Measurements from ENCODE around the gene MLST8.

DNA sequence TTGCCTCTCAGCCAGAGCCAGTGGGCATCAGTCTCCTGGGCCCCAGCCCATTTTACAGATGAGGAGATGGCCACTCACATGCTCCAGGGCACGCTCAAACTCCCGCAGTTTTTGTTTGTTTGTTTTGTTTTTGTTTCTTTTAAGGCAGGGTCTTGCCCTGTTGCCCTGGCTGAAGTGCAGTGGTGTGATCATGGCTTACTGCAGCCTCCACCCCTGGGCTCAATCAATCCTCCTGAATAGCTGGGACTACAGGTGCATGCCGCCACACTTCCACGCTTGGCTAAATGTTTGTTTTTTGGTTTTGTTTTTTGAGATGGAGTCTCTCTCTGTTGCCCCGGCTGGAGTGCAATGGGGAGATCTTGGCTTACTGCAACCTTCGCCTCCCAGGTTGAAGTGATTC lies 21.7 kb downstream of the MLST8 start:
- TF ChIP-seq, protein P1, sequence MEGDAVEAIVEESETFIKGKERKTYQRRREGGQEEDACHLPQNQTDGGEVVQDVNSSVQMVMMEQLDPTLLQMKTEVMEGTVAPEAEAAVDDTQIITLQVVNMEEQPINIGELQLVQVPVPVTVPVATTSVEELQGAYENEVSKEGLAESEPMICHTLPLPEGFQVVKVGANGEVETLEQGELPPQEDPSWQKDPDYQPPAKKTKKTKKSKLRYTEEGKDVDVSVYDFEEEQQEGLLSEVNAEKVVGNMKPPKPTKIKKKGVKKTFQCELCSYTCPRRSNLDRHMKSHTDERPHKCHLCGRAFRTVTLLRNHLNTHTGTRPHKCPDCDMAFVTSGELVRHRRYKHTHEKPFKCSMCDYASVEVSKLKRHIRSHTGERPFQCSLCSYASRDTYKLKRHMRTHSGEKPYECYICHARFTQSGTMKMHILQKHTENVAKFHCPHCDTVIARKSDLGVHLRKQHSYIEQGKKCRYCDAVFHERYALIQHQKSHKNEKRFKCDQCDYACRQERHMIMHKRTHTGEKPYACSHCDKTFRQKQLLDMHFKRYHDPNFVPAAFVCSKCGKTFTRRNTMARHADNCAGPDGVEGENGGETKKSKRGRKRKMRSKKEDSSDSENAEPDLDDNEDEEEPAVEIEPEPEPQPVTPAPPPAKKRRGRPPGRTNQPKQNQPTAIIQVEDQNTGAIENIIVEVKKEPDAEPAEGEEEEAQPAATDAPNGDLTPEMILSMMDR (IDR thresholded peaks at IDR 0.05): no peak
- no peak for TF ChIP-seq POLR2A (IDR thresholded peaks at IDR 0.05)

Data from body of pancreas (tissue), 4 donors.